VCaP (cell line): ENCODE data around the gene RAB23.

Experiments used
- H3K27ac ChIP-seq: fragments of 450-650 bp; 2 replicates; pipeline ENCODE4 v1.5.1; 2017
- CTCF ChIP-seq: fragments of 450-650 bp; conservative IDR thresholded peaks from 2 replicates; pipeline ENCODE4 v1.5.1; 2017; ENCODE audit warnings: mild to moderate bottlenecking, moderate library complexity

RAB23 gene

GRCh38 chr6:57242505-57242904, 20.4 kb upstream of the RAB23 start:
- no peak overlapping the region; the same call in 1 of the 2 replicates for H3K27ac ChIP-seq

GRCh38 chr6:57226221-57226620, 4.1 kb upstream of the RAB23 start:
- no peak overlapping the region for H3K27ac ChIP-seq
- no peak for TF ChIP-seq CTCF

More at GRCh38 chr6:57242505-57242904, 20.4 kb upstream of the RAB23 start:
- no peak for TF ChIP-seq CTCF

- TF ChIP-seq CTCF = no peak
- H3K27ac ChIP-seq = no peak overlapping the region
Measured at GRCh38 chr6:57224769-57225515, 2.8 kb upstream of the RAB23 start.

GRCh38 chr6:57222743-57223077, 603 bp upstream of the RAB23 start:
- H3K27ac ChIP-seq = peak overlapping the region; percentile 88
- TF ChIP-seq CTCF = no peak

GRCh38 chr6:57221191-57221935, 744 bp downstream of the RAB23 start:
- peak overlapping the region; percentile 88 for H3K27ac ChIP-seq
- peak; percentile 51 for TF ChIP-seq CTCF

- no peak for TF ChIP-seq CTCF
- peak overlapping the region; percentile 88; the same call in 1 of the 2 replicates for H3K27ac ChIP-seq
Measured at GRCh38 chr6:57220083-57220703, 1.9 kb downstream of the RAB23 start.

- H3K27ac ChIP-seq = peak overlapping the region; percentile 81
- TF ChIP-seq CTCF = no peak
Measured at GRCh38 chr6:57217270-57217669, 4.8 kb downstream of the RAB23 start.
